HG02943 (cell line): Measurements from ENCODE around the gene CHST3.

ENCODE experiments used
- ATAC-seq: cut with Tn5 transposase; IDR thresholded peaks from one replicate; pipeline ENCODE4 v1.9.1; 2021; ENCODE audit warnings: mild to moderate bottlenecking, low read depth, moderate library complexity; ENCODE audit not compliant: unreplicated experiment

The CHST3 gene

DNA sequence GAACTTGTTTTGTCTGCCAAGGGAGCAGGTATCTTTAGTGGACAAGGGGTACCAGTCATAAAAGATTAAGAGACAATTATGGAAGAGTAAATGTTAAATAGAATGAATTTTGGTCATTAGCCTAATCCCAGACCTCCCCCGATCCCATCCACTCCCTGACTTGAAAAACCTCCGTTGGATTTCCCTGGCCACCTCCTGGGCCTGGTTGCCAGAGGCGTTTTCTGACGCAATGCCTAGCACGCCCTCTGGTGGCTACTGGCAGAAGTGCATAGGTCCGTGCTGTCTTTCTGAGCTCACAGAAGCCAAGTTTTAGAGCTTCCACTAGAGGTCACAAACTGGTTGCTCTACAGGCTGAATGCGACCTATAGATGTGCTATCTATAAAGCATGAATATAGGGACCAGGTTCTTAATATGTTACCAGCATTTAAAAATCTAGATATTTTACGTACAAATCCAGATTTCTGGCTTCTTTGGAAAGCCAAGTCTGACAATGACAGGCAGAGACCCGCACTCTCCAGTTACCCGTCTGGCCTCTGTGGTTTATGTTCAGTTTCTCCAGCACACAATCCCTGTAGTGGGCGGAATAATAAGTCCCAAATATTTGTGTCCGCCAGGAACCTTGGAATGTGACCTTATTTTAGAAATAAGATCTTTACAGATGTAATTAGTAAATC, 84.4 kb downstream of the CHST3 start:
- no peak for ATAC-seq

DNA sequence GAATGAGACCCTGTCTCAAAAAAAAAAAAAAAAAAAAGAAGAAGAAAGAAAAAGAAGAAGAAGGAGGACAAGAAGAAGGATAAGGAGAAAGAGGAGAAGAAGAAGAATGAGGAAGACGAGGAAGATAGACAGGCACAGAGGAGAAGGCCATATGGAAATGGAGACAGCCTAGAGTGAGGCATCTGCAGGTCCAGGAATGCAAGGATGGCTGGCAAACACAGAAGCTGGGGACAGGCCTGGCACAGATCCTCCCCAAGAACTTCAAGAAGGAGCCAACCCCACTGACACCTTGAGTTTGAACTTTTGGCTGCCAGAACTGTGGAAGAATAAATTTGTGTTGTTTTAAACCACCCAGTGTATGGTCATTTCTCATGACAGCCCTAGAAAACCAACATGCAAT, 85.3 kb downstream of the CHST3 start:
- no peak for ATAC-seq

DNA sequence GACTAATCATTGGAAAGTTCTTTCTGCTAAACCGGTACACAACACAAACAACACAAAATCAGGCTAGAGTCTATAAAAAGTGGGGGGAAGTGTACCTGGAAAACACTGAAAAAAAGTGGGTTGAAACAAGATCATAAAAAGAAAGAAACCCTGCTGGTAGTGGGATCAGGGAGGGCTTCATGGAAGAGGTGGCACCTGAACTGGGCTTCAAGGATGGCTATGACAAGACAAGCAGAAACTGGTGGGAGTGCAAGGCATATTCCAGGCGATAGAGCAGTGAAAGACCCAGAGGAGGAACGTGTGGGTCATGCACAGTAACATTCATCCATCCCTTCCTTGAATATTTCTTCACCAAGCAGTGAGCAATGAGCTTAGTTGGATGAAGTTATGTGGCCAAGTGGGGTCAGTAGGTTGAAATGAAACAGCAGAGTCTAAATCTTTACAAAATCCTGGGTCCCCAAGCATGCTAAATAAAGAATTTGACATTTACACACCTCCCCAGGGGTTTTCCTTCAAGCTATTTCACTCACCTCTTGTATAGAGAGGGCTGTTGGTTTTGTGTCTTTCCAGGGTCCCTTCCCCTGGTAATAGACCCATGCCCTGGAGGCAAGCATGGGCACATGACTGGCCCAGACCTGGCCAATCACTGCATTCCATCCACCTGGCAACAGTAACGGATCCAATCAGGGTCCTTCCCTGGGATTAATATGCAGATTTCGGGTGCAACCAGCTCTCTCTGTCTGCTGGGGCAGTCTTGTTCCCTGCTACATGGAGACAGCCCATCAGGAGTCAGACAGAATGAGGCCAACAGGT, 86.0 kb downstream of the CHST3 start:
- ATAC-seq = no peak

DNA sequence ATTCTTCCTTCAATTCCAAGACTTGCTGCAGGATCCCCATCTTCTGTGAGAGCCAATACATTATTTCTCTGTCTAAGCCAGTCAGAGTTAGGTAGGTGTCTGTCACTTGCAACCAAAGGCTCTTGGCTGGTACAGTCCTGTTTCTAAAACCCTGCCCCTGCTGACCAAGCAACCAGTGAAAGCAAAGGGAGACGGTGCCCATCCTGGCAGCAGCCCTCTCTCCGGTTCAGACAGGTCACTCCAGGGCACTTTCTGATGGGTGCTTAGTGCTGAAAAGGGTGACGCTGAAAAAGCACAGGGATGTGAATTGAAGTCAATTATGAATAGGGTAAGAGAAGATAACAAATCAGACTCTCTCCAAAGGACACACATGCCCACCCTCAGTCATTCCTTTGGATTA, 86.7 kb downstream of the CHST3 start:
- ATAC-seq = no peak

DNA sequence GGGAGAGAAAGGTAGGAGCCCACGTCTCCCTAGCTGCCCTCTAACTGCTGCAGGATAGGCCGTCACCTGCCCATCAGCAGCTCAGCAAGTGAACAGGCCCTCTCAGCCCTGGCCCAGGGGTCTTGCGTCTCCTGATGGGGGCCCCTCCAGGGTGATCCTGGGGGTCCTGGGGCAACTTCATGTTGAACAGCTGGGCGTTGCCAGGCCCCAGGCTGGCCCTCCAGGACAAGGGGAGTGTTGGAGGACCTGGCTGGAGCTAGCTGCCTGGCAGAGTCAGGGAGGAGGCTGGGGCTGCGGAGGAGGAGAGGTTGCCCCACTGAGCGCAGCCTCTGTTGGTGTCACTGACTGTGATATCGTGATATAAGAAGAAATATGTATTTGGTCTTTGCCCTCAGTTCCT, 89.5 kb downstream of the CHST3 start:
- ATAC-seq = no peak

DNA sequence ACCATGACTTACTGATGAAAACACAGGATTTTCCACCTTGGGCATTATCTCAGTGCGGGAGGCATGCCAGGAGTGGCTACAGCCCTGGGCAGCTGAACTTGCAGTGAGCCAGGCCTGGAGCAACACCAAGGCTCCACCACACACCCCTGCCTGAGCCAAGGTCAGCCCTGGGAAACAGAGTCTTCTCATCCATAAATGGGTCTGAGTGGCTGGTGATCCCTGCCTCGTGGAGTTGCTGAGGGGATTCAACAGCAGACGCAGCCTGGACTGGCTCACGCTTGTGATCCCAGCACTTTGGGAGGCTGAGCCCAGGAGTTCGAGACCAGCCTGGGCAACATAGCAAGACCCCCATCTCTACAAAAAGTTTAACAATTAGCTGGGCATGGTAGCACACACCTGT, 91.9 kb downstream of the CHST3 start:
- no peak for ATAC-seq

DNA sequence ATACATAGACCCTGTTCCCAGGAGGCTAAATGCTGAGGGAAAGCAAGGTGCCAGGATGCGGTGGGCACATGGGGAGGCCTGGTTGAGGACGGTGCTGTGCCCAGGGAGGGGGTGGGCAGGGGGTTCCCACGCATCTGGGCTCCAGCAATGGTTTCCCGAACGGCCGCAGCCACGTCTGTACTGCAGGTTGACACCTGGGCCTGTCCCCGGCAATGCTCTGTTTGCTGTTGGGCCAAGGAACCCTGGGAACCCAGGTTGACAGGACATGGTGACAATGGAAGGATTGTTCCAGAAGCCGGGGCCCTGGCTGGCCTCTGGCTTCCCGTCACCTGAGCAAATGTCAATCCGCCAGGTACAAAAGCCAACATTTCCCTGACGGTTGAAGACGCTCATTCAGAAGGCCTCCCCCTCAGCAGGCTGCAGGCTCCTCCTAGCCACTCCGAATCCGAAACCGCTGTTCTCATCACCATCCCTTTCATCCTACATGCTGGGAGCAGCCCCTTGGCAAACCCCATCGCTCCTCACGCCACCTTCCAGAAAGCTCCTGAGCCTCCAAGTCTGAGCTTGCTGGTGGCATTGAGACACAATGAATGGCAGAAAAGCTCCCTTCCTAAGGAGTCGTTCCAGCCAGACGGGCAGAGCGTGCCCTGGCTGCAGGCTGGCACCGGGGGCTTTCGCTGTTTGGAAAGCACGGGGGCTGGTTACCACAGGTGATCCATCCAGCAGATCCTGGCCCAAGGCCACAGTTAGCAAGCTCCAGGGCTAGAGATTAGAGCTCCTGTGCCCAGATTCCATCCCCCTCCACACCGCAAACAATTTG, 92.9 kb downstream of the CHST3 start:
- no peak for ATAC-seq

DNA sequence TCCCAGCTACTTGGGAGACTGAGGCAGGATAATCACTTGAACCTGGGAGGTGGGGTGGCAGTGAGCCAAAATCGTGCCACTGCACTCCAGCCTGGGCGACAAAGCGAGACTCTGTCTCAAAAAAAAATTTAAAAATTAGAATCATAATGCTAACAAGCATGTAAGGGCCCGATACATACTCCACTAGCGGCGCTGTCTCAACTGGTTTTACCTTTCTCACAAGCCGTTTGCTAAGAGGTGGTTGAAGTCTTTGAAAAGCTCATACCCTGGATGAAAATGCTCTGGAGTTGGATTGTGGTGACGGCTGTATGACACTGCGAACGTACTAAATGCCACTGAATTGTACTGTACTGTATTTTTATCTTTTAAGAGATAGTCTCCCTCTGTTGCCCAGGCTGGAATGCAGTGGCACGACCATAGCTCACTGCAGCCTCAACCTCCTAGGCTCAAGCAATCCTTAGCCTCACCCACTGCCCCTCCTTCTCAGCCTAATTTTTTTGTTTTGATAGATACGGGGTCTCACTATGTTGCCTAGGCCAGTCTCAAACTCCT, 94.2 kb downstream of the CHST3 start:
- ATAC-seq = no peak

DNA sequence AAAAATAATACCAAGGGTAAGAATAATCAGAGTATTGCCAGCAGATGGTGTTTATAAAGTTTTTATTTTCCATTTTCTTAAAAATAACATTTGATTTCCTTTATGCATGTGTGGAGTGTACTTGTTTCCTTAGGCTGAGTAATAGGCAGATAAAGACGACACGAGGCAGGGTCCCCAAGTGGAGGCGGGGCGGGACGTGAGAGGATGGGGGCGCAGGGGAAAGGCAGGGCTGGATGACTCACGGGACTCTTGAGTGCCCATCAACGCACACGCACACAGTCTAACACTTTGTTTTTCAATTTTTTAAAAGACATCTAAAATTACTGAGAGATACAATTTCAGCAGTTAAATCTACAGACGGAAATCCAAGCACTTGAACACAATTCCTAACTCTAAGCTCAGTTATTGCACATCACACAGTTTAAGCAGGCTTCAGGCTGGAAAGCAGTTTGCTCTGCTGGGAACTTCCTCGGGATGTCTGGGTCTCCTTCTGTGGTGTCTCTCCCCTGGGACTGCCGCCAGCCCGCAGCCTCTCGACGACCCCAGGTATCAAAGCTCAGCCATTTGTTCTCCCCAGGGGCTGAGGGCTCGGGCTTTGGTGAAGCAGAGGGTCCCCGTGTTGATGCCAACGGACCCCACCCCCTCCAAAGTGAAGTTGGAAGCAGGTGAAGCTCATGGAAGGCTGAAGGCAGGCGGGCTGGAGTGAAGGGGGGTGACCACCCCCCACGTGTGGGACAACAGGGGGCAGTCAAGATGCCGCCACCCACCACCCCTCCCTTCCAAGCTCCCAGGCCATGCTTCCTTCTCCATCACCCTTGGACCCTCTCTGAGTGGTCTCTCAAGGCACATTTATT, 95.0 kb downstream of the CHST3 start:
- ATAC-seq = no peak

DNA sequence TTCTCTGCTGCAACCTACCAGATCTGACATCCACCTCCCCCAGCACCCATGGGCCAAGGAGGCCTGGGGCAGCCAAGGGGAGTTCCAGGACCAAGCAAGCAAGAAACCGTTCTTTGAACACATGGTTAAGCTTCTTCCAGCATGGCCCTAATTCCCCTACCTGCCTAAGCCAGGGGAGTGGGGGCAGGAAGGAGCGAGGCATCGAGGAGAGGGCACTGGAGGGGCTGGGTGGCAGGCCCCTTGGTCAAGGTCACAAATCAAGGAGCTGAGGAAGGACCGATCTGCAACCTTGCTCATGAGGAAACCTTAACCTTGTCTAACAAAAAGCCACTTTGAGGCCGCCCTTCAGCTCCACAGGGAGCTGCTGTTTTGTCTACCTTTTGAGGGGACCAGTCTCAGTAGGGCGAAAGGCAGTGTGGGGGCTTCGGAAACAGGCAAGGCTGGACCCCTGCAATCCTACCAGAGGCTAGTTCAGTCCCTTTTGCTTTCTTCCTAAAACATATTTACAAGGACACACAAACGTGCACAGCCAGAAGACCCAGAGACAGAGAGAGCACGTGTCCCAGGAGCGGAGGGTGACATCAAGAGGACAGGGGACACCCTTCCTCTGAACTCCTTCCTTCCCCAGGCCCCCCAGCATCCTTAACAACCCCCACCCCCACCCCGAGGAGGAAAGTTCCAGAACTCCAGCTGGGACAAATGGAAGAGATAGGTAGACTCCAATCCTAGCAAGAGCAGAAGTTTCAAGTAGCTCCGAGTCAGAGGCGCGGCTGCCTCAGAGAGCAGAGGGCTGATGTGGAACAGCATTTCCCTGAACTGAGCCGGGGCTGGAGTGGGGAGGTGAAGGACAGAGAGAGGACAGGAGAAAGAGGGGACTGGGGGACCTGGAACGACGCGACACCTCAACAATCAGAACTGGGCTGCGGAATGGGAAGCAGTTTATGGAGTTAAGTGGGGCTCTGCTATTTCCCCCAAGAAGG, 95.9 kb downstream of the CHST3 start:
- ATAC-seq = no peak

DNA sequence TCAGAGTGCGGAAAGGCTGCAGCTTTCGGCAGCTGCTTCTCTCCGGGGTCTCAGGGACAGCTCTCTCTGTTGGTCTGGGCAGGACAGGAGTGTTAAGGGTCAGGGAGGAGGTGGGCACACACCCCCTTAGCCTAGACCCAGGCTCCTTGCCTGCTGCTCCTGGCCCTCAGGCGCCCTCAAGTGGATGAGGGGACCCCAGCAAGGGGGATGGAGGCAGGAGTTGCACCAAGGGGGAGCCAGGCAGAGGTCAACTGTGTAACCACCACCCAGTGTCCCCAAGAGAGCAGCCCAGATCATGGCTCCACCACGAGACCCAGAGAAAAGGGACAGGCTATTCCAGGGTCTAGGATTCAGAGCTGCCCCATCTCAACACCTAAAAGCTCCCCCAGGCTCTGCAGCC, 97.3 kb downstream of the CHST3 start:
- no peak for ATAC-seq

DNA sequence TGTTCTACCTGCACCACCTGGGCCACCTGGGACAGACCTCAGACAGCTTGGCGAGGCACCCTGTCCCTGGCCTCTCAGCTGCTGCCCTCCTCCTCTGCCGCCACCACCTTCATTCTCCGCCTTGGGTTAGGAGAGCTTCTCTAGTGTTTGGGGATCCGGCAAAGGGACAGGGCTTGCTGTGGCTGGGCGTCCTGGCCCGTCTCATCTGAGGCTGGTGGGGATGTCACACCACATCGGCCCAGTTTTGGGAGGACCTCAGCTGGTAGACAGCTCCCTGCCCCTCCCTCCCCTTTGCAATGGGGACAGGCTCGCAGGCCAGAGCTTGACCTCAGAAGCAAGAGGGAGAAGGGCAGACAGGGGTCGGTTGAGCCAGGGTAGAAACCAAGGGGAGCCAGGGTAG, 97.7 kb downstream of the CHST3 start:
- no peak for ATAC-seq

DNA sequence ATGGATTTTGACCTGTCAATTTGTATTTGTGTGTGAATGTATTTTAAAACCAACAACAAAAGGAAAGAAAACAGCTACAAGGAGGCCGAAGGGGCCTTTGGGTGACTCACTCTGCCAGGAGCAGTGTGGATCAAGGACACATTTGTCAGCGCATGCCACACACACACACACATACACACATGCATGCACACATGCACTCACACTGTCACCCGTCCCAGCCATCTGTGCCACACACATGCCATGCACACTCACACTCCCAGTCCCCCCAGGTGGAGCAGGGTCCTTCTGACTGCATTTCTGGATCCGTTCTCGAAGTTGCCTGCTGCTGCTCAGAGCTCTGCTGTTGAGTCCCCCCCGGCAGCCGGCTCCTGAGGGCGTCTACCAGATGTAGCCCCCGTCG, 98.2 kb downstream of the CHST3 start:
- no peak for ATAC-seq
